ENCODE results near the gene KDM1A. TPM values are rescaled to one million over a fixed set of nuclear protein-coding genes. Genes with fewer than 3 reads are reported as not detected.

Gene KDM1A
- total and polyA plus RNA-seq, 9 of the 15 experiments (the other 6 are each of a cell fraction or from before 2014, with no cell fraction given) = 59.2 to 181 (median 168) TPM

DNA sequence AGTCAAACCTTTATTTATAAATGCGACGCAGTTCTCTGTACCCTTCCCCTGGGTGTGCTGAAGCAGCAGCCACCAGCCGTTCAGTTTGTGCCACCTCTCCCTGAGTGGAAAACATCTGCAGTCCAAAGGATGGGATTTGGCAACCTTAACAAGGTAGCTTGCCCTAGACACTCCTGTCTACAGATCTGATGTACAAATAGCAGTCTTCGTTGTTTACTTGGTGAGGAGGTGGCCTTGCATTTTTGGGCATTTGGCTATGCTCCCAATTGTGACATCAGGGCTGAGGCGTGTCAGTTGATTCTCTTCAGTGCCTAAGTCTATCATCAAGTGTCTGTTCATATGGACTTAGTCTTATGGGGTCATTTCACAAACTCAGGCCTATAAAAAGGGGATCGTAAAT is 59.8 kb downstream of the KDM1A start:
- Histone ChIP-seq H3K9ac (ENCODE audit: insufficient read depth in 1 of 2, low read depth in 2 of 2, low read length in 2 of 2) (no peak overlapping the region), H3K9me1 (ENCODE audit: control insufficient read depth, insufficient read depth, low read length) (no peaks in the 10 kb centered on the region), H3K4me1 (replicated peaks in 1 of 2; ENCODE audit: control insufficient read depth in 2 of 2, insufficient read depth in 2 of 2, low read length in 2 of 2) (no peaks in the 10 kb centered on the region), H3K27me3 (ENCODE audit: control insufficient read depth in 2 of 2, insufficient read depth in 2 of 2, low read length in 2 of 2) (no peaks in the 10 kb centered on the region), H3K79me2 (ENCODE audit: control insufficient read depth, insufficient read depth, low read length) (no peaks in the 10 kb centered on the region), H3K9me3 (replicated peaks; ENCODE audit: control insufficient read depth, insufficient read depth, low read depth, low read length) (no peaks in the 10 kb centered on the region), H3K4me3 (no peak overlapping the region), H3K4me2 (ENCODE audit: insufficient read depth, low read length) (no peak overlapping the region), H3K36me3 (ENCODE audit: control insufficient read depth, insufficient read depth, low read length) (peaks cover 86% of the 10 kb centered on the region), H2AFZ (ENCODE audit: low read depth, low read length) (no peak overlapping the region), H3K27ac (ENCODE audit: extremely low read depth, low read depth, low read length) (no peak overlapping the region), H4K20me1 (replicated peaks; ENCODE audit: control insufficient read depth, insufficient read depth, low read length) (peaks cover 4% of the 10 kb centered on the region; the same call in 1 of the 2 replicates)
- DNase-seq (ENCODE audit: extremely low read depth in 1 of 4, low spot score in 3 of 4) (no peak), ATAC-seq (no peak), FAIRE-seq (no peak)
- CTCF ChIA-PET (ENCODE audit: low intra/inter-chr PET ratio) = no interaction called here
- in situ Hi-C loops (cut with MboI) = no loop called here
- WGBS (ENCODE audit: insufficient coverage, low coverage, missing lambda C conversion rate) = 96% methylated on average over 6 of the region's 6 CpGs
- BruUV-seq (replicated peaks) = no TSS peak
- no peak for TF ChIP-seq ATF1 (CRISPR knock-in tag; IDR thresholded peaks at IDR 0.05)
- no peak for TF ChIP-seq ATF1 (tag; IDR thresholded peaks at IDR 0.05)
- no peak for TF ChIP-seq RBM17 (IDR thresholded peaks at IDR 0.05; ENCODE audit: borderline replicate concordance, low read depth, low read length)
- no peak for TF ChIP-seq XRCC3 (IDR thresholded peaks at IDR 0.05)
- TF ChIP-seq BRD4 (IDR thresholded peaks at IDR 0.05) = no peak
- TF ChIP-seq HDAC8 (tag; IDR thresholded peaks at IDR 0.05) = no peak
- TF ChIP-seq CBX3 (IDR thresholded peaks at IDR 0.05; ENCODE audit: borderline replicate concordance in 1 of 2, low read length in 2 of 2) = no peak
- TF ChIP-seq KDM2B (CRISPR knock-in tag; IDR thresholded peaks at IDR 0.05) = no peak
- no peak for TF ChIP-seq SETDB1 (IDR thresholded peaks at IDR 0.05; ENCODE audit: low read length)
- TF ChIP-seq, protein P1, sequence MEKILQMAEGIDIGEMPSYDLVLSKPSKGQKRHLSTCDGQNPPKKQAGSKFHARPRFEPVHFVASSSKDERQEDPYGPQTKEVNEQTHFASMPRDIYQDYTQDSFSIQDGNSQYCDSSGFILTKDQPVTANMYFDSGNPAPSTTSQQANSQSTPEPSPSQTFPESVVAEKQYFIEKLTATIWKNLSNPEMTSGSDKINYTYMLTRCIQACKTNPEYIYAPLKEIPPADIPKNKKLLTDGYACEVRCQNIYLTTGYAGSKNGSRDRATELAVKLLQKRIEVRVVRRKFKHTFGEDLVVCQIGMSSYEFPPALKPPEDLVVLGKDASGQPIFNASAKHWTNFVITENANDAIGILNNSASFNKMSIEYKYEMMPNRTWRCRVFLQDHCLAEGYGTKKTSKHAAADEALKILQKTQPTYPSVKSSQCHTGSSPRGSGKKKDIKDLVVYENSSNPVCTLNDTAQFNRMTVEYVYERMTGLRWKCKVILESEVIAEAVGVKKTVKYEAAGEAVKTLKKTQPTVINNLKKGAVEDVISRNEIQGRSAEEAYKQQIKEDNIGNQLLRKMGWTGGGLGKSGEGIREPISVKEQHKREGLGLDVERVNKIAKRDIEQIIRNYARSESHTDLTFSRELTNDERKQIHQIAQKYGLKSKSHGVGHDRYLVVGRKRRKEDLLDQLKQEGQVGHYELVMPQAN (IDR thresholded peaks at IDR 0.05; ENCODE audit: borderline replicate concordance) = no peak
- TF ChIP-seq SLC30A9 (CRISPR knock-in tag; IDR thresholded peaks at IDR 0.05) = no peak
- TF ChIP-seq, protein P2, sequence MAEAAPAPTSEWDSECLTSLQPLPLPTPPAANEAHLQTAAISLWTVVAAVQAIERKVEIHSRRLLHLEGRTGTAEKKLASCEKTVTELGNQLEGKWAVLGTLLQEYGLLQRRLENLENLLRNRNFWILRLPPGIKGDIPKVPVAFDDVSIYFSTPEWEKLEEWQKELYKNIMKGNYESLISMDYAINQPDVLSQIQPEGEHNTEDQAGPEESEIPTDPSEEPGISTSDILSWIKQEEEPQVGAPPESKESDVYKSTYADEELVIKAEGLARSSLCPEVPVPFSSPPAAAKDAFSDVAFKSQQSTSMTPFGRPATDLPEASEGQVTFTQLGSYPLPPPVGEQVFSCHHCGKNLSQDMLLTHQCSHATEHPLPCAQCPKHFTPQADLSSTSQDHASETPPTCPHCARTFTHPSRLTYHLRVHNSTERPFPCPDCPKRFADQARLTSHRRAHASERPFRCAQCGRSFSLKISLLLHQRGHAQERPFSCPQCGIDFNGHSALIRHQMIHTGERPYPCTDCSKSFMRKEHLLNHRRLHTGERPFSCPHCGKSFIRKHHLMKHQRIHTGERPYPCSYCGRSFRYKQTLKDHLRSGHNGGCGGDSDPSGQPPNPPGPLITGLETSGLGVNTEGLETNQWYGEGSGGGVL (CRISPR knock-in tag; IDR thresholded peaks at IDR 0.05) = no peak
- TF ChIP-seq BMI1 (IDR thresholded peaks at IDR 0.05; ENCODE audit: low read length) = no peak
- TF ChIP-seq RBM15 (IDR thresholded peaks at IDR 0.05; ENCODE audit: insufficient read depth, low read length) = no peak
- TF ChIP-seq, protein P3, sequence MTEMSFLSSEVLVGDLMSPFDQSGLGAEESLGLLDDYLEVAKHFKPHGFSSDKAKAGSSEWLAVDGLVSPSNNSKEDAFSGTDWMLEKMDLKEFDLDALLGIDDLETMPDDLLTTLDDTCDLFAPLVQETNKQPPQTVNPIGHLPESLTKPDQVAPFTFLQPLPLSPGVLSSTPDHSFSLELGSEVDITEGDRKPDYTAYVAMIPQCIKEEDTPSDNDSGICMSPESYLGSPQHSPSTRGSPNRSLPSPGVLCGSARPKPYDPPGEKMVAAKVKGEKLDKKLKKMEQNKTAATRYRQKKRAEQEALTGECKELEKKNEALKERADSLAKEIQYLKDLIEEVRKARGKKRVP (CRISPR knock-in tag; IDR thresholded peaks at IDR 0.05) = no peak
- POLR2A ChIA-PET = interaction anchor here (3.1 kb wide), 1 partner anchor 17 kb away, joined by 10 read pairs; no protein-coding TSS in a partner anchor
- intact Hi-C loops (cut with micrococcal nuclease) = no loop called here

Measured in K562 (cell line).